ENCODE results near the gene PLCG1. TPM values are rescaled to one million over a fixed set of nuclear protein-coding genes. Genes with fewer than 3 reads are reported as not detected.

The PLCG1 gene
- total and polyA plus RNA-seq, 2 donors (not counting 3 experiments of a cell fraction or from before 2014, with no cell fraction given): 164 to 224 TPM

DNA sequence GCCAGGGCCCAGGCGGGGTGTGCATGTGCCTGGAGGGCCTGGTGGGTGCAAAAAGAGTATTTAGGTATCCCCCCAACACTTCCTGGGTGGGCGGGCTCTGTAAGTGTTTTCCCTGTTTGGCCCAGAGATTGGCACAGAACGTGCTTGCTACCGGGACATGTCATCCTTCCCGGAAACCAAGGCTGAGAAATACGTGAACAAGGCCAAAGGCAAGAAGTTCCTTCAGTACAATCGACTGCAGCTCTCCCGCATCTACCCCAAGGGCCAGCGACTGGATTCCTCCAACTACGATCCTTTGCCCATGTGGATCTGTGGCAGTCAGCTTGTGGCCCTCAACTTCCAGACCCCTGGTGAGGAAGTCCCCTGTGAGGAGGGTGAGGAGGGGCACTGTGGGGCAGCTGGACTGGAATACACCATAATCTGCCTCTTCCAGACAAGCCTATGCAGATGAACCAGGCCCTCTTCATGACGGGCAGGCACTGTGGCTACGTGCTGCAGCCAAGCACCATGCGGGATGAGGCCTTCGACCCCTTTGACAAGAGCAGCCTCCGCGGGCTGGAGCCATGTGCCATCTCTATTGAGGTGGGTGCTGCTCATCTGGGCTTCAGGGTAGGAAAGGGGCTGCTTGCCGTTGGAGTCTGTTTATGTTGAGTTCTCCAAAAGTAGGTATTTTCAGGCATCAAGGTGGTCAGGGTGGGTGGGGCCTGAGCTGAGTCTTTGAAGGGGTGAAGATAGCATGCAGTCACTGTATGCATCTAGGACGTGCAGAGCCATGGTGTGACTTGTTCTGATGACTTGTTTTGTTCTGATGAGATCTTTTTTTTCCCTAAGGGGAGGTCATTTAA is 35.2 kb downstream of the PLCG1 start:
- H4K20me1 ChIP-seq (replicated peaks; ENCODE audit: control insufficient read depth, extremely low read depth, insufficient read depth, low read length): no peaks in the 10 kb centered on the region
- no peak overlapping the region for H3K4me2 ChIP-seq (ENCODE audit: insufficient read depth, low read length)
- ChIA-PET CTCF (interaction anchor here (0.5 to 7.0 kb wide), 59 partner anchors 9 to 446 kb away, joined by 3 to 295 read pairs (median 6); partner anchors contain the start of genes LPIN3 and ZHX3), POLR2A (no interaction called here)
- no peaks in the 10 kb centered on the region for H3K27me3 ChIP-seq (ENCODE audit: control insufficient read depth in 2 of 2, insufficient read depth in 2 of 2, low read length in 2 of 2)
- FAIRE-seq (no peak), DNase-seq (ENCODE audit: low read depth, low spot score) (no peak)
- H2AFZ ChIP-seq (ENCODE audit: low read depth, low read length): no peak overlapping the region
- H3K27ac ChIP-seq (ENCODE audit: insufficient read depth, low read depth, low read length): no peak overlapping the region
- H3K4me3 ChIP-seq (replicated peaks in 1 of 3; ENCODE audit: insufficient read depth in 1 of 3, low read depth in 1 of 3, low read length in 3 of 3): no peak overlapping the region
- no peaks in the 10 kb centered on the region for H3K9me3 ChIP-seq (replicated peaks; ENCODE audit: control insufficient read depth, insufficient read depth, low read length)
- peaks cover 6% of the 10 kb centered on the region for H3K4me1 ChIP-seq (ENCODE audit: control insufficient read depth, extremely low read depth, insufficient read depth, low read length)
- dilution Hi-C loops (cut with MboI; ENCODE audit: extremely low pct_ligation_motif_present, low sequenced_read_pairs) (no loop called here), intact Hi-C loops (cut with micrococcal nuclease) (loop anchor here (1.0 to 2.0 kb wide), 6 partner anchors 38 to 239 kb away; partner anchors contain the start of gene LPIN3)
- H3K79me2 ChIP-seq (ENCODE audit: control insufficient read depth, insufficient read depth, low read length): no peaks in the 10 kb centered on the region
- H3K9ac ChIP-seq (replicated peaks; ENCODE audit: extremely low read depth, insufficient read depth, low read length): no peak overlapping the region
- no peak for TF ChIP-seq MYC (IDR thresholded peaks at IDR 0.05; ENCODE audit: low read depth, low read length)
- BruUV-seq (replicated peaks): no TSS peak
- H3K36me3 ChIP-seq (ENCODE audit: control insufficient read depth in 2 of 2, extremely low read depth in 1 of 2, insufficient read depth in 2 of 2, low read length in 2 of 2): peaks cover 26 to 78% of the 10 kb centered on the region in 2 experiments
- H3K9me1 ChIP-seq (replicated peaks; ENCODE audit: control insufficient read depth, extremely low read depth, insufficient read depth, low read length): no peaks in the 10 kb centered on the region

DNA sequence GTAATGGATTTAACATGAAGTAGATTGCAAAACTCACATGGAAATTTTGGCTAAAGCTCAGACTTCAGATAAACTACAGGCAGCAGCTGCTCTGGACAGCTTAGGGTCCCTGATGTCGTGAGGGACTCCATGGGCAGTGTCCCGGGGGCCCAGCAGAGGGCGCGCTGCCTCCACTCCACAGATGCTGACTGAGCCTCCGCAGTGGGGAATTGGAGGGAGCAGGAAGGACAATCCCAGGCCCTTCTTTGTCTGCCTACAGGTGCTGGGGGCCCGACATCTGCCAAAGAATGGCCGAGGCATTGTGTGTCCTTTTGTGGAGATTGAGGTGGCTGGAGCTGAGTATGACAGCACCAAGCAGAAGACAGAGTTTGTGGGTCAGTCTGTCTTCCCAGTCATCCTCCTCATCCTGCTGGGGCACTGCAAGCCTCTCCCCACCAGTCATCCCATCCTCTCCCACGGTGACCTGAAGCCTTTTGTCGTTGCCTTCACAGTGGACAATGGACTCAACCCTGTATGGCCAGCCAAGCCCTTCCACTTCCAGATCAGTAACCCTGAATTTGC is 35.9 kb downstream of the PLCG1 start:
- TF ChIP-seq GATA2 (IDR thresholded peaks at IDR 0.05; ENCODE audit: insufficient read depth, insufficient read length, low read depth, low read length): no peak
- TF ChIP-seq, protein P1, sequence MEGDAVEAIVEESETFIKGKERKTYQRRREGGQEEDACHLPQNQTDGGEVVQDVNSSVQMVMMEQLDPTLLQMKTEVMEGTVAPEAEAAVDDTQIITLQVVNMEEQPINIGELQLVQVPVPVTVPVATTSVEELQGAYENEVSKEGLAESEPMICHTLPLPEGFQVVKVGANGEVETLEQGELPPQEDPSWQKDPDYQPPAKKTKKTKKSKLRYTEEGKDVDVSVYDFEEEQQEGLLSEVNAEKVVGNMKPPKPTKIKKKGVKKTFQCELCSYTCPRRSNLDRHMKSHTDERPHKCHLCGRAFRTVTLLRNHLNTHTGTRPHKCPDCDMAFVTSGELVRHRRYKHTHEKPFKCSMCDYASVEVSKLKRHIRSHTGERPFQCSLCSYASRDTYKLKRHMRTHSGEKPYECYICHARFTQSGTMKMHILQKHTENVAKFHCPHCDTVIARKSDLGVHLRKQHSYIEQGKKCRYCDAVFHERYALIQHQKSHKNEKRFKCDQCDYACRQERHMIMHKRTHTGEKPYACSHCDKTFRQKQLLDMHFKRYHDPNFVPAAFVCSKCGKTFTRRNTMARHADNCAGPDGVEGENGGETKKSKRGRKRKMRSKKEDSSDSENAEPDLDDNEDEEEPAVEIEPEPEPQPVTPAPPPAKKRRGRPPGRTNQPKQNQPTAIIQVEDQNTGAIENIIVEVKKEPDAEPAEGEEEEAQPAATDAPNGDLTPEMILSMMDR (IDR thresholded peaks at IDR 0.05; ENCODE audit: extremely low read depth in 1 of 2, insufficient read depth in 1 of 2, low read depth in 1 of 2, low read length in 2 of 2): peak; percentile 94 to 96
- TF ChIP-seq, protein P2, sequence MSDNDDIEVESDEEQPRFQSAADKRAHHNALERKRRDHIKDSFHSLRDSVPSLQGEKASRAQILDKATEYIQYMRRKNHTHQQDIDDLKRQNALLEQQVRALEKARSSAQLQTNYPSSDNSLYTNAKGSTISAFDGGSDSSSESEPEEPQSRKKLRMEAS (IDR thresholded peaks at IDR 0.05; ENCODE audit: insufficient read depth, insufficient read length): no peak
- no peak for TF ChIP-seq POLR2AphosphoS5 (IDR thresholded peaks at IDR 0.05; ENCODE audit: insufficient read depth, low read depth, low read length)
- no peak for TF ChIP-seq JUN (IDR thresholded peaks at IDR 0.05; ENCODE audit: borderline replicate concordance, insufficient read depth, insufficient read length, low read depth)
- no peak for TF ChIP-seq MYC (IDR thresholded peaks at IDR 0.05; ENCODE audit: low read depth, low read length)
- TF ChIP-seq EZH2 (IDR thresholded peaks at IDR 0.05; ENCODE audit: borderline replicate concordance, low read depth, low read length, severe bottlenecking): no peak
- no peaks in the 10 kb centered on the region for H3K27me3 ChIP-seq (ENCODE audit: control insufficient read depth in 2 of 2, insufficient read depth in 2 of 2, low read length in 2 of 2)
- H4K20me1 ChIP-seq (replicated peaks; ENCODE audit: control insufficient read depth, extremely low read depth, insufficient read depth, low read length): no peaks in the 10 kb centered on the region
- no TSS peak for BruUV-seq (replicated peaks)
- intact Hi-C loops (cut with micrococcal nuclease) (loop anchor here (1.0 to 2.0 kb wide), 6 partner anchors 38 to 238 kb away; partner anchors contain the start of gene LPIN3), dilution Hi-C loops (cut with MboI; ENCODE audit: extremely low pct_ligation_motif_present, low sequenced_read_pairs) (no loop called here)
- POLR2A ChIA-PET: no interaction called here
- no peak overlapping the region for H3K27ac ChIP-seq (ENCODE audit: insufficient read depth, low read depth, low read length)
- H3K36me3 ChIP-seq (ENCODE audit: control insufficient read depth in 2 of 2, extremely low read depth in 1 of 2, insufficient read depth in 2 of 2, low read length in 2 of 2): peaks cover 26 to 72% of the 10 kb centered on the region in 2 experiments
- H3K4me3 ChIP-seq (replicated peaks in 1 of 3; ENCODE audit: insufficient read depth in 1 of 3, low read depth in 1 of 3, low read length in 3 of 3): no peak overlapping the region
- peak; percentile 74 for FAIRE-seq
- H3K9ac ChIP-seq (replicated peaks; ENCODE audit: extremely low read depth, insufficient read depth, low read length): no peak overlapping the region
- H3K4me1 ChIP-seq (ENCODE audit: control insufficient read depth, extremely low read depth, insufficient read depth, low read length): peaks cover 7% of the 10 kb centered on the region
- CTCF ChIA-PET: interaction anchor here (0.5 to 7.0 kb wide), 57 partner anchors 9 to 446 kb away, joined by 3 to 295 read pairs (median 6); partner anchors contain the start of genes LPIN3 and ZHX3
- peak; percentile 70 for DNase-seq (ENCODE audit: low read depth, low spot score)
- no peaks in the 10 kb centered on the region for H3K79me2 ChIP-seq (ENCODE audit: control insufficient read depth, insufficient read depth, low read length)
- H3K9me3 ChIP-seq (replicated peaks; ENCODE audit: control insufficient read depth, insufficient read depth, low read length): no peaks in the 10 kb centered on the region
- no peak overlapping the region for H2AFZ ChIP-seq (ENCODE audit: low read depth, low read length)
- no peaks in the 10 kb centered on the region for H3K9me1 ChIP-seq (replicated peaks; ENCODE audit: control insufficient read depth, extremely low read depth, insufficient read depth, low read length)
- no peak overlapping the region for H3K4me2 ChIP-seq (ENCODE audit: insufficient read depth, low read length)

All from endothelial cell of umbilical vein (primary cell).